ENCODE results near the gene GEMIN4.

GEMIN4 gene

GRCh38 chr17:799261-799660, 47.2 kb upstream of the GEMIN4 start:
- TF ChIP-seq EZH2phosphoT487 (IDR thresholded peaks at IDR 0.05; ENCODE audit: borderline replicate concordance, low read length) (no peak), CTCF (IDR thresholded peaks at IDR 0.05; ENCODE audit: low read depth, low read length, poor library complexity, severe bottlenecking) (no peak)
- H4K20me1 ChIP-seq (ENCODE audit: control insufficient read depth, insufficient read depth, low read depth, low read length), result no peaks in the 10 kb centered on the region
- H3K79me2 ChIP-seq (ENCODE audit: control insufficient read depth, low read length), result peaks cover 22% of the 10 kb centered on the region
- H3F3A ChIP-seq (ENCODE audit: control insufficient read depth, insufficient read depth), result no peaks in the 10 kb centered on the region; the same call in 1 of the 2 replicates
- H3K4me2 ChIP-seq (ENCODE audit: low read length), result no peak overlapping the region
- H3K9me2 ChIP-seq (replicated peaks; ENCODE audit: control insufficient read depth, low read length), result no peaks in the 10 kb centered on the region
- no peaks in the 10 kb centered on the region for H3K27me3 ChIP-seq (ENCODE audit: control insufficient read depth, low read length)
- H3K36me3 ChIP-seq (ENCODE audit: control insufficient read depth, low read length), result peaks cover 6% of the 10 kb centered on the region
- no peak overlapping the region for H3K27ac ChIP-seq (ENCODE audit: low read depth, low read length)
- H3K9me3 ChIP-seq (ENCODE audit: control insufficient read depth, insufficient read depth, low read length), result no peaks in the 10 kb centered on the region
- H3K4me3 ChIP-seq (ENCODE audit: low read length), result no peak overlapping the region
- peaks cover 44% of the 10 kb centered on the region for H3K4me1 ChIP-seq (ENCODE audit: control insufficient read depth, low read length)

- Histone ChIP-seq H3F3A (ENCODE audit: control insufficient read depth, insufficient read depth) (no peaks in the 10 kb centered on the region; the same call in 1 of the 2 replicates), H3K36me3 (ENCODE audit: control insufficient read depth, low read length) (peaks cover 11% of the 10 kb centered on the region), H3K9me2 (replicated peaks; ENCODE audit: control insufficient read depth, low read length) (no peaks in the 10 kb centered on the region), H3K79me2 (ENCODE audit: control insufficient read depth, low read length) (peaks cover 15% of the 10 kb centered on the region), H3K27me3 (ENCODE audit: control insufficient read depth, low read length) (no peaks in the 10 kb centered on the region), H3K4me3 (ENCODE audit: low read length) (no peak overlapping the region), H4K20me1 (ENCODE audit: control insufficient read depth, insufficient read depth, low read depth, low read length) (no peaks in the 10 kb centered on the region), H3K4me2 (ENCODE audit: low read length) (no peak overlapping the region), H3K27ac (ENCODE audit: low read depth, low read length) (no peak overlapping the region), H3K9me3 (ENCODE audit: control insufficient read depth, insufficient read depth, low read length) (no peaks in the 10 kb centered on the region), H3K4me1 (ENCODE audit: control insufficient read depth, low read length) (peaks cover 38% of the 10 kb centered on the region)
- TF ChIP-seq CTCF (IDR thresholded peaks at IDR 0.05; ENCODE audit: low read depth, low read length, poor library complexity, severe bottlenecking) (no peak), EZH2phosphoT487 (IDR thresholded peaks at IDR 0.05; ENCODE audit: borderline replicate concordance, low read length) (no peak)
These were observed 46.2 kb upstream of the GEMIN4 start for GRCh38 chr17:798246-798645.

GRCh38 chr17:797236-797840, 45.3 kb upstream of the GEMIN4 start:
- H3K4me3 ChIP-seq (ENCODE audit: low read length), result no peak overlapping the region

More at GRCh38 chr17:797236-797840, 45.3 kb upstream of the GEMIN4 start:
- Histone ChIP-seq H3K4me2 (ENCODE audit: low read length) (no peak overlapping the region), H3K9me3 (ENCODE audit: control insufficient read depth, insufficient read depth, low read length) (no peaks in the 10 kb centered on the region), H3K27me3 (ENCODE audit: control insufficient read depth, low read length) (no peaks in the 10 kb centered on the region), H4K20me1 (ENCODE audit: control insufficient read depth, insufficient read depth, low read depth, low read length) (no peaks in the 10 kb centered on the region), H3K79me2 (ENCODE audit: control insufficient read depth, low read length) (peaks cover 7% of the 10 kb centered on the region), H3K9me2 (replicated peaks; ENCODE audit: control insufficient read depth, low read length) (no peaks in the 10 kb centered on the region), H3K4me1 (ENCODE audit: control insufficient read depth, low read length) (peaks cover 31% of the 10 kb centered on the region), H3F3A (ENCODE audit: control insufficient read depth, insufficient read depth) (no peaks in the 10 kb centered on the region; the same call in 1 of the 2 replicates), H3K36me3 (ENCODE audit: control insufficient read depth, low read length) (peaks cover 12% of the 10 kb centered on the region), H3K27ac (ENCODE audit: low read depth, low read length) (no peak overlapping the region)
- TF ChIP-seq CTCF (IDR thresholded peaks at IDR 0.05; ENCODE audit: low read depth, low read length, poor library complexity, severe bottlenecking) (no peak), EZH2phosphoT487 (IDR thresholded peaks at IDR 0.05; ENCODE audit: borderline replicate concordance, low read length) (no peak)

Measured in DOHH2 (cell line).